Vagina (tissue), 2 donors: ENCODE results near the gene SDE2.

Source experiments
- POLR2A ChIP-seq, 2 donors: fragments of 450-650 bp; IDR thresholded peaks; one replicate each; pipeline ENCODE4 v1.6.1; 2017; ENCODE audit warnings: antibody characterized with exemption in 2 of 2, mild to moderate bottlenecking in 2 of 2, moderate library complexity in 2 of 2
- POLR2AphosphoS5 ChIP-seq, 2 donors: sonication (generic); formaldehyde crosslinking; IDR thresholded peaks; one replicate each; pipeline ENCODE4 v1.9.0; 2017; ENCODE audit warnings: antibody characterized with exemption in 2 of 2, mild to moderate bottlenecking in 2 of 2, low read depth in 1 of 2; ENCODE audit not compliant: insufficient read depth in 1 of 2
- TF ChIP-seq, protein P1 (sequence below), 3 experiments: fragments of 450-650 bp in 2 of 3; fragments of 200-600 bp in 1 of 3; sonication (generic) in 1 of 3; IDR thresholded peaks; one replicate each; pipeline ENCODE4 v1.5.1; 2017 to 2019; ENCODE audit warnings: antibody characterized with exemption in 3 of 3, mild to moderate bottlenecking in 2 of 3, moderate library complexity in 2 of 3

DNA sequence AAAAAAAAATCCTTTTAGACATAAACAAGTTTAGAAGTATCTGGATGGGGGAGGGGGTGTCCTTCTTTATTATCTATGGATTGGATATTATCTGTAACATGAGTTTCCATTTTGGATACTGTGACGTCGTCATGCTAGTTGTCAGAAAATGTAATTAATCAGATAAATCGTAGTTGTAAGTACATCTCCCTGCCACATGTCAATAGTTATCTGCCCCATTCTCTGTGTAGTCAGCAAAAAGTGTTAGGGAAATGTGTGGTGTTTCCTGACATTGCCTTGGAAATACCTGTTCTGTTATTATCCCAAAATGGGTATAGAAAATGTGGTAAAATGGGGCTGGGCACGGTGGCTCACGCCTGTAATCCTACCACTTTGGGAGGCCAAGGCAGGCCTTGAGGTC is 24.6 kb upstream of the SDE2 start:
- TF ChIP-seq, protein P1, sequence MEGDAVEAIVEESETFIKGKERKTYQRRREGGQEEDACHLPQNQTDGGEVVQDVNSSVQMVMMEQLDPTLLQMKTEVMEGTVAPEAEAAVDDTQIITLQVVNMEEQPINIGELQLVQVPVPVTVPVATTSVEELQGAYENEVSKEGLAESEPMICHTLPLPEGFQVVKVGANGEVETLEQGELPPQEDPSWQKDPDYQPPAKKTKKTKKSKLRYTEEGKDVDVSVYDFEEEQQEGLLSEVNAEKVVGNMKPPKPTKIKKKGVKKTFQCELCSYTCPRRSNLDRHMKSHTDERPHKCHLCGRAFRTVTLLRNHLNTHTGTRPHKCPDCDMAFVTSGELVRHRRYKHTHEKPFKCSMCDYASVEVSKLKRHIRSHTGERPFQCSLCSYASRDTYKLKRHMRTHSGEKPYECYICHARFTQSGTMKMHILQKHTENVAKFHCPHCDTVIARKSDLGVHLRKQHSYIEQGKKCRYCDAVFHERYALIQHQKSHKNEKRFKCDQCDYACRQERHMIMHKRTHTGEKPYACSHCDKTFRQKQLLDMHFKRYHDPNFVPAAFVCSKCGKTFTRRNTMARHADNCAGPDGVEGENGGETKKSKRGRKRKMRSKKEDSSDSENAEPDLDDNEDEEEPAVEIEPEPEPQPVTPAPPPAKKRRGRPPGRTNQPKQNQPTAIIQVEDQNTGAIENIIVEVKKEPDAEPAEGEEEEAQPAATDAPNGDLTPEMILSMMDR (IDR thresholded peaks at IDR 0.05), result no peak
- no peak for TF ChIP-seq POLR2AphosphoS5 (IDR thresholded peaks at IDR 0.05; ENCODE audit: insufficient read depth in 1 of 2, low read depth in 1 of 2)
- TF ChIP-seq POLR2A (IDR thresholded peaks at IDR 0.05), result no peak
